ENCODE measurements around the gene SNORC. TPM values are rescaled to one million over a fixed set of nuclear protein-coding genes. Genes with fewer than 3 reads are reported as not detected.
A peak's percentile ranks its signal among the peaks of the same experiment; 100 is the strongest.
"Not testable (repeated sequence)": the region's sequence is repeated elsewhere in the genome, so short reads cannot be mapped to it uniquely, and the experiment has no call there.

Gene SNORC
- 1 to 10 TPM; 1.3 to 1.9 TPM for total RNA-seq

DNA sequence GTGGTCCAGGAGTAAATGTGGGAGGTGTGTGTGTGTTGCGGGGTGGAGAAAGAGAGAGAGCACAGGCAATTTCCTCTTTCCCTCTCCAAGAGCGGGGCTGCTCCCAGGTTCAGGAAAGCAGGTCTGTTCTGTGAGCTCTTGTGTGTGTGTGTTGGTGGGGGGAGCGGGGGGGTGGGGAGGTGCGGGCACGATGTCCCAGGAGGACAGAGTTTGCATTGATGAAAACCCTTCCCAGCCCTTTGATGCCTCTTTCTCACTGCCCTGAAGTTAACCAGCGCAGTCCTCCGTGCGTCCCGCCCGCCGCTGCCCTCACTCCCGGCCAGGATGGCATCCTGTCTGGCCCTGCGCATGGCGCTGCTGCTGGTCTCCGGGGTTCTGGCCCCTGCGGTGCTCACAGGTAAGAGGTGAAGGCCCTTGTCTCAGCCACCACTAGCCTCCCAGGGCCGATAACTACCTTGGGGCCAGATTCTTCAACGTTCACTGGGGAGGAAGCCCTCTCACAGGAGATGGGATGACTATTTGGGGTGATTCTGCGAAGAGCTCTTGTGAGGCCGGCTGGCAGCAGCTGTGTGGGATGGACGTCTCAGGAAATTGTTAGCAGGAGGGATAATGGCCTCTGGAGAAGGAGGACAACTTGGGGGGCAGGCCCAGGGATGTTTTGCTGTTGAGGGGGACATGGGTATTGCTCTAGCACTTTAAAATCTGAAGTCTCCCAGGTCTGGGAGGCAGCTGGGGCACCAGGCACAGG is at the start of gene SNORC:
TSS of gene SNORC (plus strand) at position 247 of the 748 bp plus-strand sequence. CDS start at position 325, 78 bp downstream.
- H3K9me3 Mint-ChIP-seq, result no peaks in the 10 kb centered on the region
- DNase-seq, result no peak
- no peak within 1 kb of the TSS for H3K4me3 Mint-ChIP-seq
- no peaks in the 10 kb centered on the region for H3K36me3 Mint-ChIP-seq (ENCODE audit: low read depth)
- peaks cover 2% of the 10 kb centered on the region for H3K27me3 Mint-ChIP-seq
- ChIA-PET POLR2A (no interaction called here), CTCF (no interaction called here)
- H3K4me1 Mint-ChIP-seq, result no peaks in the 10 kb centered on the region
- H3K27ac Mint-ChIP-seq, result no peak within 1 kb of the TSS

DNA sequence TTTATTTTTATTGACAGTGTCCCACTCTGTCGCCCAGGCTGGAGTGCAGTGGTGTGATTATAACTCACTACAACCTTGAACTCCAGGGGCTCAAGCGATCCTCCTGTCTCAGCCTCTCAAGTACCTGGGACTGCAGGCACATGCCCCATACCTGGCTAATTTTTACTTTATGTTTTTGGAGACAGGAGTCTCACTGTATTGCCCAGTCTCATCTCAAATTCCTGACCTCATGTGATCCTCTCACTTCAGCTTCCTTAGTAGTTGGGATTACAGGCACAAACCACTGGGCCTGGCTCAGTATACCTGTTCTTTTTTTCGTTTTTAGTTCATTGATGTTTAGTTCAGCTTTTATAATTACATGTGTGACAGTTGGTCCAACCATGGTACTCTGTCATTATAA is 40.1 kb upstream of the SNORC start:
- no peak overlapping the region for H3K4me3 Mint-ChIP-seq
- no peak for DNase-seq
- CTCF ChIA-PET, result no interaction called here
- H3K9me3 Mint-ChIP-seq, result no peaks in the 10 kb centered on the region
- no peaks in the 10 kb centered on the region for H3K27me3 Mint-ChIP-seq
- no peak overlapping the region for H3K27ac Mint-ChIP-seq
- POLR2A ChIA-PET, result no interaction called here
- H3K4me1 Mint-ChIP-seq, result peaks cover 7% of the 10 kb centered on the region
- peaks cover 49% of the 10 kb centered on the region for H3K36me3 Mint-ChIP-seq (ENCODE audit: low read depth)

DNA sequence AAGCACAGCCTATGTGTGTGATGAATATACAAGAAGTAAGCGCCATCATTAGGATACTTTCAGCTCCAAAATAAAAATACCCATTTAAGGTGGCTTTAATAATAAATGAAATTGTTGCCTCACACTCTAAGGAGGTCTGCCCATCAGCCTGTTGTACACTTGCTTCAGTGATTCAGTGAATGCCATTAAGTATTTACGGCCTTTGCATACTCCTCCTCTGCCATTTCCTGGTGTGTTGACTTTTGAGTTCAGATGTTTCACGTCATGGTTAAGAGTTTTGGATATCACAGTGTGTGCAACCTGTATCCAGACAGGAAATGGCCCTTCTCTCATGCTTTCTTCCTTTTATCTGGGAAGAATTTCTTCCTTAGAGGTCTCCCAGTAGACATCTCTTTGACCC is 38.6 kb upstream of the SNORC start:
- ChIA-PET CTCF (no interaction called here), POLR2A (no interaction called here)

DNA sequence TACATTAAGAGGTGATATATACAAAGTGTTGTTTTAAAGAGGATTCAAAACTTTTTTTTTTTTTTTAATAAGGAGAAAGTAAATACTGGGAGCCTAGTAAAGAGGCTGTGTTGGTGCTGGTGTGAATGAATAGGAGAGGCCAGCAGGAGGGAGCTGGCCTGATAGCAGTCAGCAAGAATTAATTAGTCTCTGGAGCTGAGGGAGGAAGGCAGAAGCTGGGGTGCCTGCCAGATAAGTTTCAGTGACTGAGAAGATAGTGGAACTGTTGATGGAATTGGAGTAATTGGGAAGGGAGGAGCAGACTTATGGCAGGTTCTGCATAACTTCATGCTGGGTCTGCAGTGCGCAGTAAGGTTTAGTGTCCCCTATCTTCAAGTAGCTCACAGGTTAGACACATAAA is 36.2 kb upstream of the SNORC start:
- no peak for DNase-seq
- peaks cover 25% of the 10 kb centered on the region for H3K4me1 Mint-ChIP-seq
- H3K4me3 Mint-ChIP-seq, result no peak overlapping the region
- ChIA-PET POLR2A (no interaction called here), CTCF (no interaction called here)
- peaks cover 39% of the 10 kb centered on the region for H3K36me3 Mint-ChIP-seq (ENCODE audit: low read depth)
- no peaks in the 10 kb centered on the region for H3K9me3 Mint-ChIP-seq
- H3K27me3 Mint-ChIP-seq, result no peaks in the 10 kb centered on the region
- H3K27ac Mint-ChIP-seq, result no peak overlapping the region

More for the DNA sequence above, 38.6 kb upstream of the SNORC start:
- Mint-ChIP-seq H3K36me3 (ENCODE audit: low read depth) (peaks cover 39% of the 10 kb centered on the region), H3K27ac (no peak overlapping the region), H3K4me1 (peaks cover 6% of the 10 kb centered on the region), H3K27me3 (no peaks in the 10 kb centered on the region), H3K4me3 (no peak overlapping the region), H3K9me3 (no peaks in the 10 kb centered on the region)
- DNase-seq, result no peak

DNA sequence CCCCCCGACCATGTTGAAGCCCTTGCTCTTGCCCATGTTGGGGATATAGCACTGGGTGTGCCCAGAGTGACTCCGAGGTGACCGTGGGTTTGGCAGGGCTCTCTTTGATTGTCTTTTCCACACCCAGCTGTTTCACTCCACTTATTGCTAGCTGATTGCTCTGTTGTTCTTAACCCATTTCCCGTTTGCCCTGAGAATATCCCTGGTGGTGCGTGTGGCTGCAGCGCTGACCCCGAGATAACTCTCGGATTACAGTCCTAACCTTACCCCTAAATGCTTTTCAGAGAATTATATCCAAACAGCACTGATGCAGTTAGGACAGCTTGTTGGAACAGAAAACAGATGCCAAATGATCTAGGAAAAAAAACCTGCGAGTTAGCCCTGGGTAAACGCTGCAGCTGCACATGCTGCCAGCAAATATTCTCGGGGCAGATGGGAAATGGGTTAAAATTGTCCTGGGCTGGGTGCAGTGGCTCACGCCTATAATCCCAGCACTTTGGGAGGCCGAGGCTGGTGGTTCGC is 34.3 kb upstream of the SNORC start:
- DNase-seq, result no peak
- CTCF ChIA-PET, result no interaction called here
- Mint-ChIP-seq H3K4me3 (no peak overlapping the region), H3K27ac (no peak overlapping the region), H3K27me3 (no peaks in the 10 kb centered on the region), H3K4me1 (peaks cover 37% of the 10 kb centered on the region), H3K36me3 (ENCODE audit: low read depth) (peaks cover 50% of the 10 kb centered on the region), H3K9me3 (no peaks in the 10 kb centered on the region)
- POLR2A ChIA-PET, result no interaction called here

DNA sequence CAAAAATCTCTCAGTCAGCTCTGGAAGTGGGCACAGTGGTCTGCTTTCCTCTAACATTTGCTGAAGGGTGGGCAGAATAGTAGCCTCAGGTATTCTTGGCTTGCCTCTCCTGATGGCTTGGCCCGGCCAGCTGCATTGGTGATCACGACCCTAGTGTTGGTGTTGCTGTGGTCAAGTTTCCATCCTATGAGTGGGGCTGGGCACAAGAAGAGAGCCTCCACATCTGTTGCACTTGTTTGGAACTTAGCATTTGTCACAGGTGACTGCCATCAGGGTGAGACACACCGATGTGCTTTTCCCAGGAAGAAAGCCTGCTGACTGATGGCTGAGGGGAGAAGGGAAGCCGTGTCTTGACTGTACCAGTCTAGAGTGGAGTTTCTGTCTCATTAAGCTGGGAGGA is 33.1 kb upstream of the SNORC start:
- Mint-ChIP-seq H3K4me3 (no peak overlapping the region), H3K27ac (peak overlapping the region; percentile 75), H3K36me3 (ENCODE audit: low read depth) (peaks cover 54% of the 10 kb centered on the region), H3K27me3 (no peaks in the 10 kb centered on the region), H3K4me1 (peaks cover 37% of the 10 kb centered on the region), H3K9me3 (no peaks in the 10 kb centered on the region)
- no peak for DNase-seq
- POLR2A ChIA-PET, result interaction anchor here (0.6 kb wide), 1 partner anchor 42 kb away, joined by 3 read pairs; no protein-coding TSS in a partner anchor
- CTCF ChIA-PET, result interaction anchor here (1.3 kb wide), 1 partner anchor 79 kb away, joined by 4 read pairs; no protein-coding TSS in a partner anchor

DNA sequence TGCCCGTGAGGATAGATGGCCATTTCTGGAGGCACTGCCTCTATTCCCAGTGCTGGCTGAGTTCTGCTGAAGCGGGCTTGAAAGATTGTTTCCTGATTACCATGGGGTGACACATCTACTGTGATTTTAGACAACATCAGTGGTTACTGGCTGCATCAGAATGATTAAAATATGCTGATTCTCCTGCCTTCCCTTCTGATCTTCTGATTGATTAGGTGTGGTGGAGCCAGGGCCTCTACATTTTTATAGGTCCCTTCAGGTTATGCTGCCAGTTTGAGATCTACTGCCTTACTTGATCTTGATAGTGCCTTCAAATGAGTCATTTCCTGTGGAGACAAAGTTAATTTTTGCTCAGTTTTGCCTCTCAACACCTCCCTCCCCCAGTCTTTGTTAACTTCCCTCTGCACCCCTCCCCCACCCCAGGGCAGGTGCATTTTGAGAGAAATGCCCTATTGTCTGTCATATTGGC is 31.6 kb upstream of the SNORC start:
- no peaks in the 10 kb centered on the region for H3K27me3 Mint-ChIP-seq
- H3K4me3 Mint-ChIP-seq, result no peak overlapping the region
- ChIA-PET POLR2A (interaction anchor here (1.0 kb wide), 1 partner anchor 428 kb away, joined by 4 read pairs; no protein-coding TSS in a partner anchor), CTCF (interaction anchor here (1.1 to 1.2 kb wide), 2 partner anchors 29 to 190 kb away, joined by 3 to 4 read pairs; no protein-coding TSS in a partner anchor)
- peaks cover 44% of the 10 kb centered on the region for H3K36me3 Mint-ChIP-seq (ENCODE audit: low read depth)
- H3K27ac Mint-ChIP-seq, result peak overlapping the region; percentile 79
- no peaks in the 10 kb centered on the region for H3K9me3 Mint-ChIP-seq
- peaks cover 35% of the 10 kb centered on the region for H3K4me1 Mint-ChIP-seq
- DNase-seq, result peak; percentile 73

DNA sequence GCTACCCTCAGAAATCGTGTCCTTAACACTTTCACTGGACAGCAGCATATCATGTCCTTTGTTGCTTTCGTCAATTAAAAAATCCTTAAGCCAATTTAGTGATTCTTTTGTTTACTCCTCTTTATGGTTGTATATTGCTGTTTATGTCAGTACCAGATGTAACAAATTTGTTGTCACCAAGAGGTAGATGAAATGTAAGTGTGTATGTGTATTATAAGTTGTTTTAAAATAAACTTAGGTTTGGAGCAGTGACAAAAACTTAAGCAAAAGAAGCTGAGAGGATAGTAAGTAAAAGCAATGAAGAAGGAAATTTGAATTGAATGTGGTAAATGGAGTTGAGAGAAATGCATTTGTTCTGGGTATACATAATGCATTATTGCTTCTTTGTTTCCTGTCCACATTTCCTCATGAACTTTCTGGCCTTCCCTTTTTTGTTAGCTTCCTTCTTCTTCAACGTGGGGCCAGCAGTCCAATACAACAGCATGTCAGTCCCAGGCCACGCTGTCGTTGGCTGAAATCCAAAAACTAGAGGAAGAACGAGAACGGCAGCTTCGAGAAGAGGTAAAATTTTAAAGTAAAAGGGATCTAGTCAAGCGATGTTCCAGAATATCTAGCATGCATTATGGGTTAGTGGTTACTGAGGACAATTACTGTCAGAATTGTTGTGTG is 30.5 kb upstream of the SNORC start:
- Mint-ChIP-seq H3K27ac (peak overlapping the region; percentile 66), H3K27me3 (no peaks in the 10 kb centered on the region), H3K4me3 (no peak overlapping the region), H3K4me1 (peaks cover 42% of the 10 kb centered on the region), H3K9me3 (no peaks in the 10 kb centered on the region), H3K36me3 (ENCODE audit: low read depth) (peaks cover 43% of the 10 kb centered on the region)
- CTCF ChIA-PET, result interaction anchor here (1.2 kb wide), 1 partner anchor 30 kb away, joined by 4 read pairs; no protein-coding TSS in a partner anchor
- POLR2A ChIA-PET, result no interaction called here
- no peak for DNase-seq

DNA sequence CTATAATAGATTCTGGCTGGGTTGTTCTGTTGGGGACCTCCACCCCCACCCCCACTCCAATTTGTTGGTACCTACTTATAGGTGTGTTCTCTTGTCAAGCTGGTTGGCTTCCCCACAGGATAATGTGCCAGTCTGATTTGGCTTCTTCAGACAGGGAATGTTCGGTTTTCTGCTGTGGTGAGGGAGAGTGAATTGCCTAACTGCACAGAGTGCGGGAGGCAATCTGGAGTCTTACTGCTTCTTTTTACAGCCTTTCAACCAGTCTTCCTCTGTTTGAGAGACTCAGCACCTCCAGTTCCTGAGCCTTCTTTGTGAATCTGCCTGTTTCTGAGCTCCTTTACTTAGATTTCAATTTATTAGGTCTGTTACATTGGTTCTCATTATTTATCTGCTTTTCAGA is 27.4 kb upstream of the SNORC start:
- Mint-ChIP-seq H3K36me3 (ENCODE audit: low read depth) (peaks cover 34% of the 10 kb centered on the region), H3K9me3 (no peaks in the 10 kb centered on the region), H3K27ac (no peak overlapping the region), H3K4me3 (no peak overlapping the region), H3K4me1 (peaks cover 30% of the 10 kb centered on the region), H3K27me3 (no peaks in the 10 kb centered on the region)
- ChIA-PET CTCF (interaction anchor here (0.8 to 2.2 kb wide), 4 partner anchors 10 to 211 kb away, joined by 3 to 8 read pairs (median 4); no protein-coding TSS in a partner anchor), POLR2A (no interaction called here)
- no peak for DNase-seq

DNA sequence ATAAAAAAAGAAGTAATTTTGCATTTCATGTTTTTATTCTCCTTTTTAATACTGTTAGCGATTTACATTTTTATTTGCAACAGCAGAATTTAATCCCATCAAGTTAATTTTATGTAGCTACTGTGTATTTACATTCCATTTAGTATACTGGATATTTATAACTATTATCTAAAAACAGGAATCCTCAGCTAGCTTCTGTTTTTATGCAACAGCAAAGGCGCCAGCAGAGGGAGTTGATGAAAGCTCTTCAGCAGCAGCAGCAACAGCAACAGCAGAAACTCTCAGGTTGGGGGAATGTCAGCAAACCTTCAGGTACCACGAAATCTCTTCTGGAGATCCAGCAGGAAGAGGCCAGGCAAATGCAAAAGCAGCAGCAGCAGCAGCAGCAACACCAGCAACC is 26.2 kb upstream of the SNORC start:
- H3K4me1 Mint-ChIP-seq, result peaks cover 18% of the 10 kb centered on the region
- CTCF ChIA-PET, result interaction anchor here (1.0 to 1.5 kb wide), 4 partner anchors 11 to 407 kb away, joined by 3 to 4 read pairs (median 3); no protein-coding TSS in a partner anchor
- H3K9me3 Mint-ChIP-seq, result no peaks in the 10 kb centered on the region
- no peak overlapping the region for H3K4me3 Mint-ChIP-seq
- H3K27ac Mint-ChIP-seq, result no peak overlapping the region
- H3K27me3 Mint-ChIP-seq, result no peaks in the 10 kb centered on the region
- peaks cover 43% of the 10 kb centered on the region for H3K36me3 Mint-ChIP-seq (ENCODE audit: low read depth)
- POLR2A ChIA-PET, result no interaction called here
- no peak for DNase-seq

DNA sequence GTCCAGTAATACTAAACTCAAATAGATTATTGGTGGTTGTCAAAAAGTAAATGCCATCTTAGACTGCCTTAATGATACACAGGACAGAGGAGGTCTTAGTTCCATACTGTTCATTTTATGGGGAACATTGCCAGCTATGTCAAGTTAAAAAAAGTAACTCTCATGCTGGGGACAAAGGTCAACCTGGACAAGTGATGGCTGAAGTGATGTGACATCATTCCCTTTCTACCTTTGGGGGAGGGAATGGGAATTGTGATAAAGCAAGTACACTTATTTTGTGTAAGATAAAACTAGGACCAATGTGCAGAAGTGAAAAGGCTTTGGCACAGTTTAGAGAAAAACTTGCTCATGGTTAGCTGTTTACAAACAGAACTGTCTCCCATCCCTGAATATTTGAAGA is 24.0 kb upstream of the SNORC start:
- CTCF ChIA-PET, result no interaction called here
- no peaks in the 10 kb centered on the region for H3K27me3 Mint-ChIP-seq
- DNase-seq, result no peak

DNA sequence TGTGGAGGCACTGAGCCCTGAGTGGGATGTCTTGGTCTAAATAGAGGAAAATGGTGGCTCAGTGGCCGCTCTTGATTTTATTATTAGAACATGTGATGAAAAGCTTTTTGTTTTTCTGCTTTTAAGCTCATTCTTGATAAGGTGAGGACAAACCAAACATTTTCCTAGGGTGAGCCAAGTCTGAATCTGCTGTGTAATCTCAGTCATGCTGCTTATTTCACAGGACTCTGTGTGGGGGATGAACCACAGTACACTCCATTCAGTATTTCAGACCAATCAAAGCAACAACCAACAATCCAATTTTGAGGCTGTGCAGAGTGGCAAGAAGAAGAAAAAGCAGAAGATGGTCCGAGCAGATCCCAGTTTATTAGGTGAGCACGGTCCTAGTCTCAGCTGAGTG is 20.0 kb upstream of the SNORC start:
- DNase-seq, result no peak
- Mint-ChIP-seq H3K27me3 (no peaks in the 10 kb centered on the region), H3K27ac (no peak overlapping the region), H3K4me1 (peaks cover 3% of the 10 kb centered on the region), H3K4me3 (no peak overlapping the region), H3K36me3 (ENCODE audit: low read depth) (peaks cover 48% of the 10 kb centered on the region), H3K9me3 (no peaks in the 10 kb centered on the region)
- CTCF ChIA-PET, result interaction anchor here (2.0 kb wide), 1 partner anchor 400 kb away, joined by 4 read pairs; no protein-coding TSS in a partner anchor
- POLR2A ChIA-PET, result no interaction called here

More for the DNA sequence above, 24.0 kb upstream of the SNORC start:
- Mint-ChIP-seq H3K27ac (no peak overlapping the region), H3K4me3 (no peak overlapping the region), H3K9me3 (no peaks in the 10 kb centered on the region), H3K36me3 (ENCODE audit: low read depth) (peaks cover 49% of the 10 kb centered on the region), H3K4me1 (peaks cover 7% of the 10 kb centered on the region)
- POLR2A ChIA-PET, result no interaction called here

DNA sequence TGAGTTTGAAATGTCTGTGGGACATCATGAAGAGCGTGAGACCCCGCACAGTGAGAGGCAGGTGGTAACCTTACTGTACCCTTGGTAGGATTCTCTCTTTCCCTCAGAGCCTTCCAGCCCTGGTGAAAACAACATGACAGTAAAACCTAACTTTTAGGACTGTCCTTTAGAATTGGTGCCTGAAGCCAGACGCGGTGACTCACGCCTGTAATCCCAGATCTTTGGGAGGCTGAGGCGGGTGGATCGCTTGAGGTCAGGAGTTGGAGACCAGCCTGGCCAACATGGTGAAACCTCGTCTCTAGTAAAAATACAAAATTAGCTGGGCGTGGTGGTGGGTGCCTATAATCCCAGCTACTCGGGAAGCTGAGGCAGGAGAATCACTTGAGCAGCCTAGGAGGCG is 18.0 kb upstream of the SNORC start:
- not testable (repeated sequence) for DNase-seq, H3K9me3 Mint-ChIP-seq, H3K27me3 Mint-ChIP-seq, H3K27ac Mint-ChIP-seq, H3K4me3 Mint-ChIP-seq, H3K4me1 Mint-ChIP-seq
- ChIA-PET CTCF (interaction anchor here (0.8 to 1.8 kb wide), 4 partner anchors 10 to 684 kb away, joined by 3 to 8 read pairs (median 5); no protein-coding TSS in a partner anchor), POLR2A (interaction anchor here (2.1 kb wide), 1 partner anchor 399 kb away, joined by 6 read pairs; the partner anchor contains the start of gene ATG16L1)
- peaks cover 57% of the 10 kb centered on the region for H3K36me3 Mint-ChIP-seq (ENCODE audit: low read depth)

All from activated CD4-positive, alpha-beta memory T cell treated with anti-CD3 and anti-CD28 coated beads, Interleukin-2, amount 10 ng/mL, durations not matched to agents 7 days and 5 days (primary cell).